ENCODE measurements around the gene RIMBP3B.
"Not testable (repeated sequence)": the region's sequence is repeated elsewhere in the genome, so short reads cannot be mapped to it uniquely, and the experiment has no call there.

Gene RIMBP3B, protein sequence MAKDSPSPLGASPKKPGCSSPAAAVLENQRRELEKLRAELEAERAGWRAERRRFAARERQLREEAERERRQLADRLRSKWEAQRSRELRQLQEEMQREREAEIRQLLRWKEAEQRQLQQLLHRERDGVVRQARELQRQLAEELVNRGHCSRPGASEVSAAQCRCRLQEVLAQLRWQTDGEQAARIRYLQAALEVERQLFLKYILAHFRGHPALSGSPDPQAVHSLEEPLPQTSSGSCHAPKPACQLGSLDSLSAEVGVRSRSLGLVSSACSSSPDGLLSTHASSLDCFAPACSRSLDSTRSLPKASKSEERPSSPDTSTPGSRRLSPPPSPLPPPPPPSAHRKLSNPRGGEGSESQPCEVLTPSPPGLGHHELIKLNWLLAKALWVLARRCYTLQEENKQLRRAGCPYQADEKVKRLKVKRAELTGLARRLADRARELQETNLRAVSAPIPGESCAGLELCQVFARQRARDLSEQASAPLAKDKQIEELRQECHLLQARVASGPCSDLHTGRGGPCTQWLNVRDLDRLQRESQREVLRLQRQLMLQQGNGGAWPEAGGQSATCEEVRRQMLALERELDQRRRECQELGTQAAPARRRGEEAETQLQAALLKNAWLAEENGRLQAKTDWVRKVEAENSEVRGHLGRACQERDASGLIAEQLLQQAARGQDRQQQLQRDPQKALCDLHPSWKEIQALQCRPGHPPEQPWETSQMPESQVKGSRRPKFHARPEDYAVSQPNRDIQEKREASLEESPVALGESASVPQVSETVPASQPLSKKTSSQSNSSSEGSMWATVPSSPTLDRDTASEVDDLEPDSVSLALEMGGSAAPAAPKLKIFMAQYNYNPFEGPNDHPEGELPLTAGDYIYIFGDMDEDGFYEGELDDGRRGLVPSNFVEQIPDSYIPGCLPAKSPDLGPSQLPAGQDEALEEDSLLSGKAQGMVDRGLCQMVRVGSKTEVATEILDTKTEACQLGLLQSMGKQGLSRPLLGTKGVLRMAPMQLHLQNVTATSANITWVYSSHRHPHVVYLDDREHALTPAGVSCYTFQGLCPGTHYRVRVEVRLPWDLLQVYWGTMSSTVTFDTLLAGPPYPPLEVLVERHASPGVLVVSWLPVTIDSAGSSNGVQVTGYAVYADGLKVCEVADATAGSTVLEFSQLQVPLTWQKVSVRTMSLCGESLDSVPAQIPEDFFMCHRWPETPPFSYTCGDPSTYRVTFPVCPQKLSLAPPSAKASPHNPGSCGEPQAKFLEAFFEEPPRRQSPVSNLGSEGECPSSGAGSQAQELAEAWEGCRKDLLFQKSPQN (N-terminal part only)

GRCh38 chr22:21383701-21384467 is at the start of gene RIMBP3B:
TSS of gene RIMBP3B (plus strand) at chr22:21383751. CDS start at chr22:21383859, 108 bp downstream.
- DNase-seq = not testable (repeated sequence)

GRCh38 chr22:21357527-21357926 is 26.0 kb upstream of the RIMBP3B start:
- not testable (repeated sequence) for DNase-seq

DNA sequence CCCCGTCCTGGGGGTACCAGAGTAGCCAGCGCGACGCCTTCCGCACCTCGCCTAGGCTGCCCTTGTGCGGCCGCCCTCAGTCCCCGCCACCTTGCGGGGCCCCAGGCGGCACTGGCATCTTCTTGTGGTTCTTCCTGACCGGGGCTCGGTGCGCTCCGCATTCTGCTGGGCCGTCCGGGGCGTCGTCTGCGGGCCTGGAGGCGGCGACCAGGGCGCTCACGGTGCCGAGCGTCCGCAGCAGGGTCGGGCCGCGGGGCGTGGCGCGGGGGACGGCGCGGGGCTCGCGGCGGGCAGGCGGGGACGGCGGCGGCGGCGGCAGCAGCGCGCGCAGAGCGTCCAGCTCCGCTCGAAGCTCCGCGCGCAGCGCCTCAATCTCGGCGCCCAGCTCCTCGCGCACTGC is 23.0 kb upstream of the RIMBP3B start:
- DNase-seq = not testable (repeated sequence)

DNA sequence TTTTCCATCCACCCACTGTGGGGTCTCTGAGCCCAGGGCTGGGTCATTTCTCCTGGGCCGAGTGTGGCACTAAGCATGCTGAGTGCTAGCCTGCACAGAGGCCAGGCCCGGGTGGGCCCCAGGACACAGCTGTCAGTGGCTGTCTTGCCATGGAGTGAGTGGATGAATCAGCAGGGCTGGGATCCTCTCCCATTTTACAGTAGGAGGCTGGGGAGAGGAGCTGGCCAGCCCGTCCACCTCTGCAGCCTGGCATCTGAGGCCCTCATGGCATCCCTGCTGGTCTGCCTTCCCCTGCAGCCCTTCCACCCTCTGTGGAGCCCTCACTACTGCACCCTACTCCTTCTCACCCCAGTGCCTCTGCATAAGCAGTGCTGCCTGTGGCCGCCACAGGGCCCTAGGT is 21.1 kb upstream of the RIMBP3B start:
- DNase-seq = not testable (repeated sequence)

- not testable (repeated sequence) for DNase-seq
These were observed 20.5 kb upstream of the RIMBP3B start for GRCh38 chr22:21363061-21363460.

- DNase-seq = not testable (repeated sequence)
These were observed 19.7 kb upstream of the RIMBP3B start for GRCh38 chr22:21363803-21364202.

GRCh38 chr22:21364362-21364761 is 19.2 kb upstream of the RIMBP3B start:
- not testable (repeated sequence) for DNase-seq

- DNase-seq = not testable (repeated sequence)
These were observed 18.2 kb upstream of the RIMBP3B start for GRCh38 chr22:21365337-21365736.

DNA sequence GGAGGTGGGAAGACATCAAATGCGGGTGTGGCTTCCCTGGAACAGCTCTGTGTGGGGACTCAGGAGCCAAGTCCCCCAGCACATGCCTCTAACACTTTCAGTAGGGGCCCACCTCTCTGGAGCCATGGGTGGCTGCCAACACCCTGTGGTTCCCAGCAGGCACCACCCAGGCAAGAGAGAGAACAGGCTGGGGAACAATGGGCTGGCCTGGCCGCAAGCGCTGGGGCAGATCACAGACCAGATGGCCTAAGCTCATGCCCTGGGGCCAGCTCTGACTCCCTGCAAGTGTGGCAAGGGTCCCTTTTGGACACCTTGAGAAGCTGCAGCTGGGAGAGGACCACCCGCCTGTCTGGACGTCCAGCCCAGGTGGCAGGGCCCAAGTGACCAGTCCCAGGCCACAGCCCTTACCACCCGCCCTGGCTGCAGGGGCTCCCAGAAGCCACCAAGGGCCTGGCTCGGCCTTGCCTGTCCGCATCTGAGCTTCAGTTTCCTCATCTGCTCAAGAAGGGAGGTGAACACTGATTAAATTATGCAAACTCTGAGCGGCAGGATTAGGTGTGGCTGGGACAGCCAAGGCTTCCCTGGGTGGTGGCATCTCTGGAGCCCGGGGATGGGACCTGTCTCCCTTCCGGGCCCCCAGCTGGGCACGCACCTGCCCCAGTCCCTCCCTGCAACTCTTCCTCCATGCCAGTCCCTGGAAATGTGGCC is 14.8 kb upstream of the RIMBP3B start:
- not testable (repeated sequence) for DNase-seq

DNA sequence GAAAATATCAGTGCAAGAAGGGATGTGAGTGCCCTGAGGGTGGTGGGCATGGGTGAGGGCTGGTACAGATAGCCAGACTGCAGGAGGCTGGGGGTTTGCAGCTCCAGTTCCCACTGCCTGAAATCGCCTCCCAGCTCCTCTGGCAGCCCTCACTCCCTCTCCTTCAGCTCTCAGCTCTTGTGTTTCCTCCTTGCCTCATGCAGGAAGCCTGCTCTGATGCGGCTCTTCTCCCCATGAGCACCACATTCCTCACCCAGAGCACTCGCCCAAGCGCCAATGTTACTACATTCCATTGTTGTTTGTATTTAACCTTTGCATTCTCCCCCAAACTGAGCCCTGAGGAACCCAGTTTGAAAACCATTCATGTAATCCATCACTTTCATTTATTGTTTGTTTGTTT is 7.7 kb upstream of the RIMBP3B start:
- DNase-seq = not testable (repeated sequence)

DNA sequence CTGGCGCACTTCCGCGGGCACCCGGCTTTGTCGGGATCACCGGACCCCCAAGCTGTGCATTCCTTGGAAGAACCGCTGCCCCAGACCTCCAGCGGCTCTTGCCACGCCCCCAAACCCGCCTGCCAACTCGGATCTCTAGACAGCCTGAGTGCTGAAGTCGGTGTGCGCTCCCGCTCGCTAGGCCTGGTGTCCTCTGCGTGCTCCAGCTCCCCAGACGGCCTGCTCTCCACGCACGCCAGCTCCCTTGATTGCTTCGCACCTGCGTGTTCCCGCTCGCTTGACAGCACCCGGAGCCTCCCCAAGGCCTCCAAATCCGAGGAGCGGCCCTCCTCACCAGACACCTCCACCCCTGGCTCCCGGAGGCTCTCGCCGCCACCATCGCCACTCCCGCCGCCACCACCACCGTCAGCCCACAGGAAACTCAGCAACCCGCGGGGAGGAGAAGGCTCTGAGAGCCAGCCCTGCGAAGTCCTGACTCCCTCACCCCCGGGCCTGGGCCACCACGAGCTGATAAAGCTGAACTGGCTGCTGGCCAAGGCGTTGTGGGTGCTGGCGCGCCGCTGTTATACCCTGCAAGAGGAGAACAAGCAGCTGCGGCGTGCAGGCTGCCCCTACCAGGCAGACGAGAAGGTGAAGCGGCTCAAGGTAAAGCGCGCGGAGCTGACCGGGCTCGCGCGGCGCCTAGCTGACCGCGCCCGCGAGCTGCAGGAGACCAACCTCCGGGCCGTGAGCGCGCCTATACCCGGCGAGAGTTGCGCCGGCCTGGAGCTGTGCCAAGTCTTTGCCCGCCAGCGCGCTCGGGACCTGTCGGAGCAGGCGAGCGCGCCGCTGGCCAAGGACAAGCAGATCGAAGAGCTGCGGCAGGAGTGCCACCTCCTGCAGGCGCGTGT is 1.2 kb downstream of the RIMBP3B start:
- not testable (repeated sequence) for DNase-seq

DNA sequence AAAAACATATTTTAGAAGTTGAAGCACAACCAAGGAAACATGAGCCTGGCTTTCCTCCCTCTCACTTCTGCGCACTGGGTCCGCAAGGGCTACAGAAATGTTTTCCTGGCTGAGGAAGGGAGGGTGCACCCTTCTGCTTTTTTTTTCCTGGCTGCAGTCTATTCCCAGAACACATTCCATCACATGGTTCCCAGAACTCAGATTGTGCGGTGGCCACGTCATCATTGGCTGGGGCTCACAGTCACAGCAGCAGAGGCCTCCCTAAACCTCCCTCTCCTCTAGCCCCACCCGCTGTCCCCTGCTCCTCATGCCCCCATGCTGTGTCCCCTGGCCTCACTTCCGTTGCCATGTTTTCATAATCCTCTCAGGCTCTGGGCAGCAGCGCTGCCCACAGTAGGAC is 5.9 kb downstream of the RIMBP3B start:
- not testable (repeated sequence) for DNase-seq

GRCh38 chr22:21390013-21390412 is 6.5 kb downstream of the RIMBP3B start:
- DNase-seq = not testable (repeated sequence)

- DNase-seq = not testable (repeated sequence)
These were observed 11.1 kb downstream of the RIMBP3B start for GRCh38 chr22:21394613-21395012.

- not testable (repeated sequence) for DNase-seq
These were observed 17.8 kb downstream of the RIMBP3B start for GRCh38 chr22:21401197-21401969.

DNA sequence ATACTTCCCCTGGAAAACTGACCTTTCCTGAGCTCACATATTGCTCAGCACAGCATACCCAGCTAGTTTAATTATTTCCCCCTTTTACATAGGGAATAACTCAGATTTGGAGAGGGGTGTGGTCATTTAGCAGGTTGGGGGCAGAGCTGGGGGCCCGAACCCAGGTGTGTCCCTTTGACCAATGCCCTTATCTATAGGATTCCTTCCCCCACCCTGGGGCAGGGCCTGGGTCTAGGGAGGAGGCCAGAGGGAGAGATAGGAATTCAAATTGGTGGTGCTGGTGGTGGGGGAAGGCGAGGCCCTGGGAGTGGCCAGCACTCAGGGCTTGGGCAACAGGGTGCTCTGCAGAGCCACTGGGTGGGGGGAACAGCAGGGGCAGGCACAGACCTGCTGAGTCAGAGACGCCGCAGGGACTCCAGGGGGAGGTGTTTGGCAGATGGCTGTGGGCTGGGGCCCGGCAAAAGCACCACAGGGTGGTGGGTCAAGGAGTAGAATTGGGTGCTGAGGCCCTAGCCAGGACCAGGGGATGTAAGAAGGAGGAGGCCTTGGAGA is 19.3 kb downstream of the RIMBP3B start:
- not testable (repeated sequence) for DNase-seq

DNA sequence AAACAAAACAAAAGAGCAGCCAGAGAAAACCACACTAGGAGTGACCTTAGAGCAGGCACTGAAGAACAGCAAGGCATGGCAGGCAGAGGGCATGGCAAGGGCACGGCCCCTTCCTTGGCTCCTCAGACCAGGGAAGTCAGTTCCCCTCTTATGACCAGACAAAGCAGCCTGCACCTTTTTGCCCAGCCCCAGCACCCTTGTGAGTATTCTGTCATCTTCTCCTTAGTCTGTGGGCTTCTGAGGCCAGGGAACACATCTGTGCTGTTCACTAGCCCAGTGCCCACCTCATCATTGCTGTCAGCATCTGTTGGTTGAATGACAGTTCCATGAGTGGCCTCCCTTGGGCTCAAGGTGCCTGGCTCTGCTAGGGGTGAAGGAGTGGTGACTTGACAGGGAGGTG is 23.6 kb downstream of the RIMBP3B start:
- not testable (repeated sequence) for DNase-seq

DNA sequence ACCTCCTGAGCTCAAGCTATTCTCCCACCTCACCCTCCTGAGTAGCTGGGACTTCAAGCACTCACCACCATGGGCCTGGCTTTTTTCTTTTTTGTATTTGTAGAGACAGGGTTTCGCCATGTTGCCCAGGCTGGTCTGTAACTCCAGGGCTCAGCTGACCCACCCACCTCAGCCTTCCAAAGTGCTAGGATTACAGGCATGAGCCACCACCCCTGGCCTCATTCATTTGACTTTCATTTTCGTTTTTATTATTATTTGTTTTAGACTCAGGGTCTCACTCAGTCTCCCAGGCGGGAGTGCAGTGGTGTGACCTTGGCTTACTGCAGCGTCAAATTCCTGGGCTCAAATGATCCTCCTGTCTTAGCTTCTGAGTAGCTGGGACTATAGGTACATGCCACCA is 24.2 kb downstream of the RIMBP3B start:
- DNase-seq = not testable (repeated sequence)

DNA sequence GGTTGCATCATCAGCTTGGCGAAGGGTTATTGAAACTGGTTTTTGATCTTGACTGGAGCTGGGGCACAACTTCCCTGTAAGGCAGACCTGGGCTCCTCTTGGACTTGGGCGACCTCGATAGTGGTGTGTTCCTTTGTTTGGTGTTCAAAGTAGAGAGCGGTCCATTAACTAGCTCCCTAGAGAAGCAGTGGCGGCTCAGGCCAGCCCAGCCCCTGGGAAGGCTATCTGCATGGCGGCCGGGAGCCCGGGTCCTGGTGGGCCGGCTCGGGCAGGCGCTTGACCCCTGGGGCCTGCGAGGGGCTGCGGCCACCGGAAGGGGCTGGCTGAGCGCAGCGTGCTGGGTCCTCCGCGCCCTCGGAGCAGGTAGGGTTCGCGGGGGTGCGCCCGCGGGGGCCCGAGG is 32.8 kb downstream of the RIMBP3B start:
- not testable (repeated sequence) for DNase-seq

All from right forelimb (tissue), 1 donor.